Fibroblast of upper back skin (primary cell): ENCODE data around the gene NTN5.
A peak's percentile ranks its signal among the peaks of the same experiment; 100 is the strongest.

Experiments
- DNase-seq: peaks from one replicate; pipeline ENCODE4 v3.0.0-alpha.2; 2013

NTN5 gene

GRCh38 chr19:48628486-48629296 lies 44.1 kb downstream of the NTN5 start:
- DNase-seq: no peak

- DNase-seq: no peak
Observed at GRCh38 chr19:48627865-48628314, 44.9 kb downstream of the NTN5 start.

- DNase-seq: no peak
Observed at GRCh38 chr19:48627201-48627864, 45.5 kb downstream of the NTN5 start.

- no peak for DNase-seq
Observed at GRCh38 chr19:48625891-48626327, 46.9 kb downstream of the NTN5 start.

- no peak for DNase-seq
Observed at GRCh38 chr19:48624791-48625723, 47.8 kb downstream of the NTN5 start.

- peak; percentile 98 for DNase-seq
Observed at GRCh38 chr19:48624067-48624594, 48.7 kb downstream of the NTN5 start.

- DNase-seq: no peak
Observed at GRCh38 chr19:48623556-48624066, 49.2 kb downstream of the NTN5 start.

- no peak for DNase-seq
Observed at GRCh38 chr19:48619692-48620585, 52.9 kb downstream of the NTN5 start.

GRCh38 chr19:48618916-48619691 lies 53.7 kb downstream of the NTN5 start, which contains the start of the genes RPL18 and SPHK2:
Gene RPL18 (minus strand): TSS chr19:48619178. CDS start chr19:48619143, 35 bp downstream.
Gene SPHK2 (plus strand): TSS chr19:48619506. CDS start chr19:48620515, 1,009 bp downstream.
- DNase-seq: peak; percentile 100

GRCh38 chr19:48618278-48618915 lies 54.4 kb downstream of the NTN5 start:
- DNase-seq: no peak

- DNase-seq: no peak
Observed at GRCh38 chr19:48617146-48617937, 55.5 kb downstream of the NTN5 start.

GRCh38 chr19:48616491-48617056 lies 56.2 kb downstream of the NTN5 start:
- no peak for DNase-seq

- DNase-seq: no peak
Observed at GRCh38 chr19:48616041-48616436, 56.8 kb downstream of the NTN5 start.

- no peak for DNase-seq
Observed at GRCh38 chr19:48615231-48616040, 57.4 kb downstream of the NTN5 start.

GRCh38 chr19:48614436-48615230 lies 58.2 kb downstream of the NTN5 start, which contains the start of gene FAM83E:
Gene FAM83E (minus strand): TSS chr19:48615076. CDS start chr19:48613372, 1,704 bp downstream.
- DNase-seq: no peak

- DNase-seq: no peak
Observed at GRCh38 chr19:48613852-48614435, 58.9 kb downstream of the NTN5 start.
